ENCODE results near the gene HAPSTR1.
A peak's percentile ranks its signal among the peaks of the same experiment; 100 is the strongest.

The HAPSTR1 gene

DNA sequence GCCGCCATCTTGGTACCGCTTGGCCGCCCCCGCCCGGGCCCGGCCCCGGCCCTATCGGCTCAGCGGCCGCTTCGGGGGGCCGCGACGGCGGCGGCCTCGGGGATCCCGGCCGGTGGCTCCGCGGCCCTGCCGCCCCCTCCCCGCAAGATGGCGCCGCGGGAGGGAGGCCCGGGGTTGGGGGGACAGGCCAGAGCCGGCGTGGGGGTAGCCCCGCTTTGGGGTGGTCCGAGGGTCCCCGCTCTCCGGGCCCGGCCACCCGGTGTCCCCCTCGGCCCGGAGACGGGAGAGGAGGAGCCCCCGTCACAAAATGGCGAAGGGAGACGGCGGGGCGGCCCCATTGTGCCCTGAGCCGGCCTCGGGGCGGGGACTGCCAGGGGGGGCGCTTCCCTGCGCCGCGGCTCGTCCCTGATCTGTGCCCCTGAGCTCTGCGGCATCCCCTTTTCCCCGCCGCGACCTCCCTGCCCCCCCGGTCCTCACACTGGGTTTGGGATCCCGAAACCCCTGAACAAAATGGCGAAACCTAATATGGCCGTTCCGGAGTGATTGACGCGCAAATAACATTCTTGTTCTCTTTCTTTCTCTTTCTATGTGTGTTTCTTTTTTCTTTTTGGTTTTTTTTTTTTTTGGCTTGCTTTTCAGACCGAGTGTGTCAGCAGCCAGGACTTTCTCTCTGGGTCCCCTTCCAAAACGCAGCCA lies 986 bp downstream of the HAPSTR1 start:
- TF ChIP-seq, protein P1, sequence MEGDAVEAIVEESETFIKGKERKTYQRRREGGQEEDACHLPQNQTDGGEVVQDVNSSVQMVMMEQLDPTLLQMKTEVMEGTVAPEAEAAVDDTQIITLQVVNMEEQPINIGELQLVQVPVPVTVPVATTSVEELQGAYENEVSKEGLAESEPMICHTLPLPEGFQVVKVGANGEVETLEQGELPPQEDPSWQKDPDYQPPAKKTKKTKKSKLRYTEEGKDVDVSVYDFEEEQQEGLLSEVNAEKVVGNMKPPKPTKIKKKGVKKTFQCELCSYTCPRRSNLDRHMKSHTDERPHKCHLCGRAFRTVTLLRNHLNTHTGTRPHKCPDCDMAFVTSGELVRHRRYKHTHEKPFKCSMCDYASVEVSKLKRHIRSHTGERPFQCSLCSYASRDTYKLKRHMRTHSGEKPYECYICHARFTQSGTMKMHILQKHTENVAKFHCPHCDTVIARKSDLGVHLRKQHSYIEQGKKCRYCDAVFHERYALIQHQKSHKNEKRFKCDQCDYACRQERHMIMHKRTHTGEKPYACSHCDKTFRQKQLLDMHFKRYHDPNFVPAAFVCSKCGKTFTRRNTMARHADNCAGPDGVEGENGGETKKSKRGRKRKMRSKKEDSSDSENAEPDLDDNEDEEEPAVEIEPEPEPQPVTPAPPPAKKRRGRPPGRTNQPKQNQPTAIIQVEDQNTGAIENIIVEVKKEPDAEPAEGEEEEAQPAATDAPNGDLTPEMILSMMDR (conservative IDR thresholded peaks at IDR 0.05; ENCODE audit: low read length), result no peak; the same call in 1 of the 2 replicates
- H3K4me3 ChIP-seq (ENCODE audit: low read length), result peak overlapping the region; percentile 94
- DNase-seq (ENCODE audit: low read depth), result no peak

DNA sequence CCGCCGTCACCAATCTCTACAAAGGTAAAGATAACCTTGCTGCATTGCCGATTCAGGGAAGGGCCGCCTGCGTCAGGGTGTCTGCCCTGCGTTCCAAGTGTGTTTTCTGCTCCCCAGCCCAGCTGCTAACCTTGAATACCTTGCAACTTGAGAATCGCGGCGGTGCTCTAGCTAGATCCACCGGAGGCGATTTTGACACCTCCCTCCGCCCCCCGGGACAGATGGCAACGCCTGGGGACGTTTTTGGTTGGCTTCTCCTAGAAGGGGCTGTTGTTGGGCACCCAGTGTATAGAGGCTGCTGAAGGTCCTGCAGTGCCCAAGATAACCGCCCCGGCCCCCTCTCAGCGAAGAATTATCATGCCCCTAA lies 1.5 kb downstream of the HAPSTR1 start:
- H3K4me3 ChIP-seq (ENCODE audit: low read length), result peak overlapping the region; percentile 94
- DNase-seq (ENCODE audit: low read depth), result no peak
- TF ChIP-seq, protein P1 (conservative IDR thresholded peaks at IDR 0.05; ENCODE audit: low read length), result no peak

DNA sequence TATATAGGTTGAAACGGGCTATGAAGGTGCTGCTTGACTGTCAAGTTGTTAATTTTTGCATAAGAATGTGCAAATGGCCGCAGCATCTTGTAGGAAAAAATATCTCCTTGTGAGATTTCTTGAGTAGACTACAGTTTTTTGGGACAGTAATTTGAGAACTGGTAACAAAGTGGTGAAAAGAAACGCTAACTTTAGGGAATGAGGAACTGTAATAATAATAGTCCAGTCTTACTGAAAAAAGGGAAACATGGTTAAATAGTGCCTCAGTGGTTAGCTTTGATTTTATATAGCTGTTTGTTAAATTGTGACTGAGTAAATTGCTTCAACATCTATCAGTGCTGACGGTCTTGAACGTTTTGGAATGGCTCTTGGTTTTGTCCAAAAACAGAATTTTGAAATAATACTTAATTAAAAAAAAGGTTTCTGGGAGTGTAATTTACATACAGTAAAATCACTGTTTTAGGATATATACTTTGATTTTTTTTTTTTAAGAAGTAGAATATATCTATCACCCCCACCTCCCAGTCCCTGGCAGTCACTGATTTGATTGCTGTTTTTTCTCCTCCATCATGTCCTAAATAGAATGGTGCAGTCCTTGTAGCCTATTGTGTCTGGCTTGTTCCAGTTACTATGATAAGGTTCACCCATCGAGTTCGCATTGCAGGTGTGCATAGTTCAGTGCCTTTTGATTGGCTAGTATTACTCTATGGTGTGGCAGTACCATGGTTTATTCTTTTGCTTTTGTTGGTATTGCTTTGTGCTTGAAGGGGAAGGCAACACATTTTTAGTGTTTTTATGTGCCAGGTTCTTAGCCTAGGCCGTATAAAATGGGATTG lies 2.8 kb downstream of the HAPSTR1 start:
- DNase-seq (ENCODE audit: low read depth), result no peak
- TF ChIP-seq, protein P1 (conservative IDR thresholded peaks at IDR 0.05; ENCODE audit: low read length), result no peak
- peak overlapping the region; percentile 94 for H3K4me3 ChIP-seq (ENCODE audit: low read length)

DNA sequence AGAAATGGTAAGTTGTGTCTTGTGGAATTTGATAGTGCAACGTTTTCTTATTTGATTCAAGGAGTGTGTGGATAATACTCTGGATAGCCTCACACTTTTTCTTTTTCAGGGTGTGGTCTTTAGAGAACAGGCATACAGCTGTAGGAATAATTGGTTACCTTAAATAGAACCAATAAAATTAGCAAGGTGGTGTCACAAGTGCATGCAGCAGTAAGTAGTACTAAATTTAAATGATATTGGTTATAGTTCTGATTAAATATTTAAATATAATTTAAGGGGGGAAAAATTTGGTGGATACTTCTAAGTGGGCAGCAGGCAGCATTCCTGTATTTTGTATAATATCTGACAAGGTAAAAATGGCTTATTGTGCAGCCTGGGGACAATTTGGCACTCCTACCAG lies 3.7 kb downstream of the HAPSTR1 start:
- DNase-seq (ENCODE audit: low read depth), result no peak
- H3K4me3 ChIP-seq (ENCODE audit: low read length), result peak overlapping the region; percentile 94
- TF ChIP-seq, protein P1 (conservative IDR thresholded peaks at IDR 0.05; ENCODE audit: low read length), result no peak

DNA sequence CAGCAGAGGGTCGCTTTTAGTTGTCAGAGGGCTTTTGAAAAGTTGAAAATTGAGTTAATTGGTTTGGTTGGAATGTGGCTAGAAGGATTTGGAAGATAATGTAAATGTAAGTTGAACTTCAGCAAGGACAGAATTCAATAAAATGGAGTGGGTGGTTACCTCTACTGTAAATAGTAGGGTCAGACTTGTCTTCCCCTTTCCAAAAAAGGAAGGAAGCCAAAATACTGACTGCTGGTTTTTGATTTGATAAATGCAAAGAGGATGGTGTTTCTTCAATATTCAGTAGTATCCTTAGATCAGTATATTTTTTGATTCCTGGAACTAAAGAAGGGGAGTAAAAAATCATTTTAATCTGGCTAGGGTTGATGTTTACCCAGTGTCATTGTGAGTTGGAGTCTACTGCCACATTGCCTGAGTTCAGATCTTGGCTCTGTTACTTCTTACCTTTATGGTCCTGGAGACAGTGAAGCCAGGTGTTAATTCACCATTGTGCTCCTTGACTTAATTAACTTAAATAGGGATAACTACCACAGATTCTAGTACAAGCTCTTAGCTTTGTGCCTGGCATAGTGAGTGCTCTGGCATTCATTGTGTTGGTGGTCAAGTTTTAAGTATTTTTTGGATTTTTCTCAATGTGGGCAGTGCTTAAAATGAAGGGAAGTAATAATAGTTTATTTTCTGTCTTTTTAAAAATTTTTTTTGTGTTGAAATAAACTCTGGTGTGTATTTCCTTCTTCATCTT lies 4.4 kb downstream of the HAPSTR1 start:
- peak overlapping the region; percentile 94; the same call in 1 of the 2 replicates for H3K4me3 ChIP-seq (ENCODE audit: low read length)
- TF ChIP-seq, protein P1 (conservative IDR thresholded peaks at IDR 0.05; ENCODE audit: low read length), result no peak
- no peak for DNase-seq (ENCODE audit: low read depth)

DNA sequence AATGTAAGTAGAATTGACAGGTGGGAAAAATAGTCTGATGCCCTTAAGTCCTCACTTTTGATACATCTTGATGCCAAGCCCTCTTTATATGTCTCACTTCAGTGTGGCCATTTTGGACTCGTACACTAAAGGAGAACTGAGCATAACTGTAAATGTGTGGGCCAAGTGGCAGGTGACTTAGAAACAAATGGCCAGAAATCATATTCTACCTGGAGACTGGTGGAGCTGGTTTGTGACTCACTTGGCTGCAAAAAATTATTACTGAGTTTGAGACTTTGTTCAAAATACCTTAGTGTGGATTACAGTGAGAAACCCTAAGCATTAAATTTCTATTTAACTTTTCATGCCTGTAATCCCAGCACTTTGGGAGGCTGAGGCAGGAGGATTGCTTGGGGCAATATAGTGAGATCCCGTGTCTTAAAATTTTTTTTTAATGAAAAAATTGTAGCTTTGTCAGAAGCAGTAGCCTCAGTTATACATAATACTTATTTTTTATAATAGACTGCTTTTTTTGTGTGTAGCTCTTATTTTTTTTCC lies 5.0 kb downstream of the HAPSTR1 start:
- no peak overlapping the region for H3K4me3 ChIP-seq (ENCODE audit: low read length)
- TF ChIP-seq, protein P1 (conservative IDR thresholded peaks at IDR 0.05; ENCODE audit: low read length), result no peak
- DNase-seq (ENCODE audit: low read depth), result no peak
